Measurements from ENCODE around the gene DTYMK.

DTYMK gene

GRCh38 chr2:241724259-241724974 is 37.8 kb upstream of the DTYMK start:
- no peak for DNase-seq (ENCODE audit: low read depth)
- TF ChIP-seq, protein P1, sequence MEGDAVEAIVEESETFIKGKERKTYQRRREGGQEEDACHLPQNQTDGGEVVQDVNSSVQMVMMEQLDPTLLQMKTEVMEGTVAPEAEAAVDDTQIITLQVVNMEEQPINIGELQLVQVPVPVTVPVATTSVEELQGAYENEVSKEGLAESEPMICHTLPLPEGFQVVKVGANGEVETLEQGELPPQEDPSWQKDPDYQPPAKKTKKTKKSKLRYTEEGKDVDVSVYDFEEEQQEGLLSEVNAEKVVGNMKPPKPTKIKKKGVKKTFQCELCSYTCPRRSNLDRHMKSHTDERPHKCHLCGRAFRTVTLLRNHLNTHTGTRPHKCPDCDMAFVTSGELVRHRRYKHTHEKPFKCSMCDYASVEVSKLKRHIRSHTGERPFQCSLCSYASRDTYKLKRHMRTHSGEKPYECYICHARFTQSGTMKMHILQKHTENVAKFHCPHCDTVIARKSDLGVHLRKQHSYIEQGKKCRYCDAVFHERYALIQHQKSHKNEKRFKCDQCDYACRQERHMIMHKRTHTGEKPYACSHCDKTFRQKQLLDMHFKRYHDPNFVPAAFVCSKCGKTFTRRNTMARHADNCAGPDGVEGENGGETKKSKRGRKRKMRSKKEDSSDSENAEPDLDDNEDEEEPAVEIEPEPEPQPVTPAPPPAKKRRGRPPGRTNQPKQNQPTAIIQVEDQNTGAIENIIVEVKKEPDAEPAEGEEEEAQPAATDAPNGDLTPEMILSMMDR (conservative IDR thresholded peaks at IDR 0.05; ENCODE audit: low read length), result no peak
- no peak overlapping the region for H3K4me3 ChIP-seq (ENCODE audit: low read length)

DNA sequence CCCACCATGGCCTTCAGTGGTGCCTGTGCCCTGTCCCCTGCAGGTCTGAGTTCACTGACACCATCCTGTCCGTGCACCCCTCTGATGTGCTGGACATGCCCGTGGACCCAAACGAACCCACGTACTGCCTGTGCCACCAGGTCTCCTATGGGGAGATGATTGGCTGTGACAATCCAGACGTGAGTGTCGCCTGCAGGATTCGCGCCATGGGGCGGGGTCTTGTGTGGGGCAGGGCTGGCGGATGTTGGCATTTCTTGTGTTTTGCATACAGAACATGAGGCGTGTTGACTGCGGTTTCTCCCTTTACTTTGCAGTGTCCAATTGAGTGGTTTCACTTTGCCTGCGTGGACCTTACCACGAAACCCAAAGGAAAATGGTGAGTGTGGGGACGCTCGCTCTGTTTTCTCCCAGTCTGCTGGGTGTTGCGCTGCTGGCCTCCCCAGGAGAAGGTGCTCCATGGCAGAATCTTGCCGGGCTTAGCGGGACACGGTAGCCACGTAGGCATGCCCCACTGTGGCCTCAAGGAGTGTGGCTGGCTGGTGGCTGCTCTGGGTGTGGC is 36.4 kb upstream of the DTYMK start:
- no peak for DNase-seq (ENCODE audit: low read depth)
- TF ChIP-seq, protein P1 (conservative IDR thresholded peaks at IDR 0.05; ENCODE audit: low read length), result no peak
- no peak overlapping the region for H3K4me3 ChIP-seq (ENCODE audit: low read length)

DNA sequence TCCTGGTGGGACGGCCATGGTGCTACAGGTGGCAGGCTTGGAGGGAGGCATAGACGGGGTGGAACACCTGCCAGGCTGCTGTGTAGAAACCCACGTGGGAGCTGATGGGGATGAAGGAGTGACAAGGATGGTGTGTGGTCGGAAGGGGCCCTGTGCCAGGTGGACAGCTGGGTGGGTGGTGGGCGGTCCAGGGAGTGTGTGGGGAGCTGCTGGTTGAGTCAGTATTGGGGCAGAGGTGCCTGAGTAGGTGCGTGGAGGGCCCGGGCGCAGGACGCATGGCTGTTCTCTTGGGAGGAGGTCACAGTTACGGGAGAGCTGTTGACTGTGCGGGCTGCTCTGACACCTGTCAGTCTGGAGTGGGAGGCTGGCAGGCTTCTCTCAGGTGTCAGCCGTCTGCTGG is 35.2 kb upstream of the DTYMK start:
- TF ChIP-seq, protein P1 (conservative IDR thresholded peaks at IDR 0.05; ENCODE audit: low read length), result no peak
- H3K4me3 ChIP-seq (ENCODE audit: low read length), result no peak overlapping the region
- no peak for DNase-seq (ENCODE audit: low read depth)

- no peak for DNase-seq (ENCODE audit: low read depth)
- no peak overlapping the region for H3K4me3 ChIP-seq (ENCODE audit: low read length)
- TF ChIP-seq, protein P1 (conservative IDR thresholded peaks at IDR 0.05; ENCODE audit: low read length), result no peak
Observed at GRCh38 chr2:241720560-241720959, 33.9 kb upstream of the DTYMK start.

DNA sequence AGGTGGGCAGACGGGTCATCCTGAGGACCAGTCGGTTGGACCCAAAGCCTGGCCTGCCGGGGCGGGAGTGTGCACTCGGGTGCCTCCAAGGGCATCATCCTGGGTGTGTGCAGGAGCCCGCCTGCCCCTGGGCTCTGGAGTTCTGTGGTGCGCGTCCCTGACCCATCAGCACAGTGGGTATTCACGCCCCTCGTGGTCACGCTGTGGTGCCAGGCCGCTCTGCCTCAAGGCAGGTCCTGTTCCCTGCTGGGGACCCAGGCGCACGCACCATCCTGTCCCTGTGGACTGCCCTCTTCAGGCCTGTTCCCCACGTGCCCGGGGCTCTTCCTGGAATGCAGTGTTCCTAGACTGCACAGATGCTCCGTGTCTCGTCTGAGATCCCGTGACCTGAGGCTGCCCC is 33.5 kb upstream of the DTYMK start:
- no peak for DNase-seq (ENCODE audit: low read depth)
- no peak overlapping the region for H3K4me3 ChIP-seq (ENCODE audit: low read length)
- TF ChIP-seq, protein P1 (conservative IDR thresholded peaks at IDR 0.05; ENCODE audit: low read length), result no peak

DNA sequence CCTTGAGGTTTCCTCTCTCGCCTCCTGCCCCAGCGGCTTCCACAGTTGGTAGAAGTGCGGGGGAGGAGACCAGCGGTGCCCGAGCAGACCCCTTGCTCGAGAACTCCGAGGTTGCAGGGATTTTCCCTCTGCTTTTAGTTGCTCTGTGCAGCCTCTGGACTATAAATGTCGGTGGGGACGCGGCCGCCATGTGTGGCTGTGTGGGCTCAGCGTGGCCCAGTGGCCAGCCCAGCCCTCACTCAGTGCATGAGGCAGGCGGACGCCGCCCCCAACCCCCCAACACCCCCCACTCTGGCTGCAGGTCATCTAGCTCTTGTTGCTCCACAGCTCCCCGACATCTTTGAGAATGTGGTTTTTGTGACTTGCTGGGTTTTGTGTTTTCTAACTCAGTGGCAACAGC is 32.5 kb upstream of the DTYMK start:
- TF ChIP-seq, protein P1 (conservative IDR thresholded peaks at IDR 0.05; ENCODE audit: low read length), result no peak
- no peak overlapping the region for H3K4me3 ChIP-seq (ENCODE audit: low read length)
- no peak for DNase-seq (ENCODE audit: low read depth)

- no peak for DNase-seq (ENCODE audit: low read depth)
- TF ChIP-seq, protein P1 (conservative IDR thresholded peaks at IDR 0.05; ENCODE audit: low read length), result no peak
- no peak overlapping the region for H3K4me3 ChIP-seq (ENCODE audit: low read length)
Observed at GRCh38 chr2:241708879-241709278, 22.3 kb upstream of the DTYMK start.
